ENCODE results near the gene WNK2. TPM values are rescaled to one million over a fixed set of nuclear protein-coding genes. Genes with fewer than 3 reads are reported as not detected.

Gene WNK2
- total RNA-seq, 1 donor from 2014 or later = 336 TPM

GRCh38 chr9:93263334-93264229, 79.6 kb downstream of the WNK2 start:
- Mint-ChIP-seq H3K27me3 (ENCODE audit: unreplicated experiment) (no peaks in the 10 kb centered on the region), H3K36me3 (ENCODE audit: unreplicated experiment) (no peaks in the 10 kb centered on the region), H3K9me3 (ENCODE audit: unreplicated experiment) (peaks cover 8% of the 10 kb centered on the region), H3K4me1 (ENCODE audit: low read depth, unreplicated experiment) (peaks cover 17% of the 10 kb centered on the region), H3K27ac (ENCODE audit: unreplicated experiment) (no peak overlapping the region), H3K4me3 (ENCODE audit: unreplicated experiment) (no peak overlapping the region)
- TF ChIP-seq CTCF (IDR thresholded peaks at IDR 0.05; ENCODE audit: partially characterized antibody, unreplicated experiment) = no peak
- DNase-seq = no peak

- Mint-ChIP-seq H3K9me3 (ENCODE audit: unreplicated experiment) (peaks cover 6% of the 10 kb centered on the region), H3K27me3 (ENCODE audit: unreplicated experiment) (peaks cover 3% of the 10 kb centered on the region), H3K27ac (ENCODE audit: unreplicated experiment) (no peak overlapping the region), H3K36me3 (ENCODE audit: unreplicated experiment) (no peaks in the 10 kb centered on the region), H3K4me3 (ENCODE audit: unreplicated experiment) (no peak overlapping the region), H3K4me1 (ENCODE audit: low read depth, unreplicated experiment) (peaks cover 17% of the 10 kb centered on the region)
- no peak for DNase-seq
- TF ChIP-seq CTCF (IDR thresholded peaks at IDR 0.05; ENCODE audit: partially characterized antibody, unreplicated experiment) = no peak
Observed at GRCh38 chr9:93264338-93265125, 80.6 kb downstream of the WNK2 start.

GRCh38 chr9:93265301-93265971, 81.5 kb downstream of the WNK2 start:
- H3K27me3 Mint-ChIP-seq (ENCODE audit: unreplicated experiment) = peaks cover 6% of the 10 kb centered on the region
- peaks cover 15% of the 10 kb centered on the region for H3K4me1 Mint-ChIP-seq (ENCODE audit: low read depth, unreplicated experiment)
- H3K9me3 Mint-ChIP-seq (ENCODE audit: unreplicated experiment) = peaks cover 6% of the 10 kb centered on the region
- H3K4me3 Mint-ChIP-seq (ENCODE audit: unreplicated experiment) = no peak overlapping the region
- no peak for TF ChIP-seq CTCF (IDR thresholded peaks at IDR 0.05; ENCODE audit: partially characterized antibody, unreplicated experiment)
- H3K36me3 Mint-ChIP-seq (ENCODE audit: unreplicated experiment) = peaks cover 1% of the 10 kb centered on the region
- H3K27ac Mint-ChIP-seq (ENCODE audit: unreplicated experiment) = peak overlapping the region; percentile 49
- DNase-seq = no peak

- DNase-seq = no peak
- H3K4me3 Mint-ChIP-seq (ENCODE audit: unreplicated experiment) = no peak overlapping the region
- H3K9me3 Mint-ChIP-seq (ENCODE audit: unreplicated experiment) = peaks cover 6% of the 10 kb centered on the region
- peaks cover 6% of the 10 kb centered on the region for H3K27me3 Mint-ChIP-seq (ENCODE audit: unreplicated experiment)
- H3K4me1 Mint-ChIP-seq (ENCODE audit: low read depth, unreplicated experiment) = peaks cover 9% of the 10 kb centered on the region
- no peak overlapping the region for H3K27ac Mint-ChIP-seq (ENCODE audit: unreplicated experiment)
- peaks cover 6% of the 10 kb centered on the region for H3K36me3 Mint-ChIP-seq (ENCODE audit: unreplicated experiment)
- no peak for TF ChIP-seq CTCF (IDR thresholded peaks at IDR 0.05; ENCODE audit: partially characterized antibody, unreplicated experiment)
Observed at GRCh38 chr9:93265972-93266371, 82.0 kb downstream of the WNK2 start.
